Transverse colon (tissue), 4 donors: ENCODE results near the gene SLC13A3. TPM values are rescaled to one million over a fixed set of nuclear protein-coding genes. Genes with fewer than 3 reads are reported as not detected.

Experiments
- DNase-seq: peaks from one replicate; pipeline ENCODE4 v3.0.0-alpha.2; 2019
- H3K27ac ChIP-seq, 4 donors: fragments of 200-600 bp; sonication (generic); 2 replicates each; pipeline ENCODE4 v1.5.1; 2016 to 2018; ENCODE audit warnings: inconsistent platforms in 4 of 4
- H3K27me3 ChIP-seq: fragments of 200-600 bp; sonication (generic); 2 replicates; pipeline ENCODE4 v1.5.1; 2017; ENCODE audit warnings: inconsistent platforms
- H3K36me3 ChIP-seq, 4 donors: fragments of 200-600 bp; sonication (generic); 2 replicates each; pipeline ENCODE4 v1.5.1; 2017 to 2019; ENCODE audit warnings: inconsistent platforms in 4 of 4
- H3K4me1 ChIP-seq, 4 donors: fragments of 200-600 bp; sonication (generic); 2 replicates each; pipeline ENCODE4 v1.5.1; 2017 to 2020; ENCODE audit warnings: inconsistent platforms in 4 of 4
- H3K4me3 ChIP-seq, 4 donors: fragments of 200-600 bp; sonication (generic); 1 replicate in 1 of 4; 2 replicates in 3 of 4; pipeline versions ENCODE4 v1.5.1 to v1.6.1; 2017 to 2019; ENCODE audit warnings: inconsistent platforms in 4 of 4
- H3K9me3 ChIP-seq, 2 donors: fragments of 200-600 bp; sonication (generic); 2 replicates each; pipeline ENCODE4 v1.5.1; 2017 to 2019; ENCODE audit warnings: inconsistent platforms in 2 of 2
- EP300 ChIP-seq: sonication (generic); formaldehyde crosslinking; IDR thresholded peaks from one replicate; pipeline ENCODE4 v1.6.1; 2017; ENCODE audit warnings: antibody characterized with exemption, low read depth
- POLR2A ChIP-seq: fragments of 450-650 bp; IDR thresholded peaks from one replicate; pipeline ENCODE4 v1.6.1; 2016; ENCODE audit warnings: antibody characterized with exemption, mild to moderate bottlenecking, moderate library complexity
- POLR2AphosphoS5 ChIP-seq, 3 donors: sonication (generic); formaldehyde crosslinking; IDR thresholded peaks; one replicate each; pipeline ENCODE4 v1.6.1; 2016; ENCODE audit warnings: antibody characterized with exemption in 3 of 3
- WGBS, 2 donors: methylation state at CpG; one replicate each; pipeline ENCODE4 v1.1.5; 2018; ENCODE audit warnings: low coverage in 1 of 2; 5-methylcytosine and 5-hydroxymethylcytosine counted together
- in situ Hi-C, 4 donors: fragments of 200-750 bp; cut with MboI; loops; one replicate each; pipeline versions ENCODE4 v1.15.0 to v1.15.1; 2017; ENCODE audit warnings: low sequenced_read_pairs in 3 of 4, low pct_ligation_motif_present in 1 of 4, low pct_unique_long_range_greater_than_20kb in 1 of 4
- intact Hi-C: fragments of 100-400 bp; cut with DNase I; formaldehyde crosslinking; loops from one replicate; pipeline ENCODE4 v1.15.1; 2023; ENCODE audit warnings: low total_unique reads
- total RNA-seq, 4 donors: library from RNA; depleted of rRNA; stranded (reverse); fragments of >200 nt; gene quantifications; one replicate each; pipeline ENCODE4 v1.1.0, GENCODE V29; 2016
- TF ChIP-seq, protein P1 (sequence below), 5 experiments: fragments of 200-600 bp in 3 of 5; fragments of 450-650 bp in 2 of 5; sonication (generic) in 3 of 5; IDR thresholded peaks; 1 replicate in 2 of 5; 2 replicates in 3 of 5; pipeline ENCODE4 v1.5.1; 2016 to 2017; ENCODE audit warnings: antibody characterized with exemption in 5 of 5, inconsistent platforms in 3 of 5, mild to moderate bottlenecking in 2 of 5, moderate library complexity in 1 of 5

SLC13A3 gene
- total RNA-seq, 4 donors from 2014 or later, result 0.14 to 0.48 TPM; not detected in 2

- TF ChIP-seq EP300, result no peak
- TF ChIP-seq POLR2AphosphoS5 (IDR thresholded peaks at IDR 0.05), result no peak
- TF ChIP-seq, protein P1, sequence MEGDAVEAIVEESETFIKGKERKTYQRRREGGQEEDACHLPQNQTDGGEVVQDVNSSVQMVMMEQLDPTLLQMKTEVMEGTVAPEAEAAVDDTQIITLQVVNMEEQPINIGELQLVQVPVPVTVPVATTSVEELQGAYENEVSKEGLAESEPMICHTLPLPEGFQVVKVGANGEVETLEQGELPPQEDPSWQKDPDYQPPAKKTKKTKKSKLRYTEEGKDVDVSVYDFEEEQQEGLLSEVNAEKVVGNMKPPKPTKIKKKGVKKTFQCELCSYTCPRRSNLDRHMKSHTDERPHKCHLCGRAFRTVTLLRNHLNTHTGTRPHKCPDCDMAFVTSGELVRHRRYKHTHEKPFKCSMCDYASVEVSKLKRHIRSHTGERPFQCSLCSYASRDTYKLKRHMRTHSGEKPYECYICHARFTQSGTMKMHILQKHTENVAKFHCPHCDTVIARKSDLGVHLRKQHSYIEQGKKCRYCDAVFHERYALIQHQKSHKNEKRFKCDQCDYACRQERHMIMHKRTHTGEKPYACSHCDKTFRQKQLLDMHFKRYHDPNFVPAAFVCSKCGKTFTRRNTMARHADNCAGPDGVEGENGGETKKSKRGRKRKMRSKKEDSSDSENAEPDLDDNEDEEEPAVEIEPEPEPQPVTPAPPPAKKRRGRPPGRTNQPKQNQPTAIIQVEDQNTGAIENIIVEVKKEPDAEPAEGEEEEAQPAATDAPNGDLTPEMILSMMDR (IDR thresholded peaks at IDR 0.05), result no peak
- no peak for TF ChIP-seq POLR2A
- in situ Hi-C loops, result no loop called here
- H3K4me1 ChIP-seq, result peaks cover 0 to 7% (median 5%) of the 10 kb centered on the region in 4 donors
- H3K4me3 ChIP-seq, result no peak overlapping the region
- no peak overlapping the region for H3K27ac ChIP-seq
- H3K9me3 ChIP-seq, result no peaks in the 10 kb centered on the region
- DNase-seq, result no peak
- no peaks in the 10 kb centered on the region for H3K27me3 ChIP-seq
- no peaks in the 10 kb centered on the region for H3K36me3 ChIP-seq
- WGBS, 2 donors, result 70 to 78% methylated on average over 5 of the region's 5 CpGs
- intact Hi-C loops, result no loop called here
Measured at GRCh38 chr20:46570956-46571355, 80.3 kb downstream of the SLC13A3 start.

DNA sequence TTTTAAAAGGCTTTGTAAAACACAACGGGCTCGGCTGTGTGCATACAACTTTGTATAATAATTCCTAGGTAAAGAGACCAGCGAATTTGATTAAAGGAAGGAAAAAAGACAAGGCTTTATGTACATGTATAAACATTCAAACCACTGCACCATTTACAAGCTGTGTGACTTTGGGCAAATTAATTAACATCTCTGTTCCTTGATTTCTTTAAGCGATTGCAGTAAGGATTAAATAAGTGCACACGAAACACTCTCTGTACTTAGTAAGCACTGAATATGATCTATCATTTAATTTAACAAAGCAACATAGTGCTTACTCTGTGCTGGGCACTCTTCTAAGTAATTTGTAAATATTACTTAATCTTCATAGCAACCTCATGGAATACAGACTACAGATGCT is 81.3 kb downstream of the SLC13A3 start:
- TF ChIP-seq EP300, result no peak
- intact Hi-C loops (no loop called here), in situ Hi-C loops (no loop called here)
- WGBS, 2 donors, result 83 to 88% methylated on average over 4 to 5 of the region's 5 CpGs
- H3K9me3 ChIP-seq, result no peaks in the 10 kb centered on the region
- H3K27ac ChIP-seq, result no peak overlapping the region
- H3K27me3 ChIP-seq, result no peaks in the 10 kb centered on the region
- H3K4me1 ChIP-seq, result peaks cover 0 to 7% (median 5%) of the 10 kb centered on the region in 4 donors
- DNase-seq, result no peak
- no peak overlapping the region for H3K4me3 ChIP-seq
- H3K36me3 ChIP-seq, result no peaks in the 10 kb centered on the region

DNA sequence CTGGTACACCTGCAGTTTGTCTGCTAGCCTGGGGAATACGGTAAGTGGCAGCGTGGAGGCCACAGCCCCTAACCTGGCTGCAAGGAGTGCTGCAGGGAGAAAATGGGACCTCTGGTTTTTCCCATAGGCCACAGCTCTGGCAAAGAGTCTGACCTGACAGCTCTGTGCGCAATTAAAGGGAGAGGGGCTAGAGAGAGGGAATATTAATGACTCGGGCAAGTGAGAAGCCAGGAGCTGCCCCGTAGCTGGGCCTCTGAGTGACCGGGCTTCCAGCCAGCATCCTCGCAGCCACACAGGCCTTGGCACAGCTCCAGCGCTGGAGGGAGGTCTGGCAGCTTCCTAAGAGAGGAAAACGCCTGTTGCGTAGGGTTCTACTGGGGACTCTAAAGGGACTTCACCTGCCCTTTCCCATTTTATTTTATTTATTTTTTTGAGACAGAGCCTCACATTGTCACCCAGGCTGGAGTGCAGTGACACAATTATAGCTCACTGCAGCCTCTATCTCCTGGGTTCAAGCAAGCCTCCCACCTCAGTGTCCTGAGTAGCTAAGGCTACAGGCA is 82.6 kb downstream of the SLC13A3 start:
- 18% methylated on average over 10 of the region's 10 CpGs; no CpG with 5 or more reads in 1 of the 2 donors for WGBS, 2 donors
- TF ChIP-seq EP300, result no peak
- no peak for TF ChIP-seq POLR2A
- TF ChIP-seq POLR2AphosphoS5 (IDR thresholded peaks at IDR 0.05), result no peak
- TF ChIP-seq, protein P1 (IDR thresholded peaks at IDR 0.05), result no peak
- intact Hi-C loops (no loop called here), in situ Hi-C loops (no loop called here)
- H3K27me3 ChIP-seq, result peaks cover 3% of the 10 kb centered on the region
- no peaks in the 10 kb centered on the region for H3K9me3 ChIP-seq
- DNase-seq, result peak; percentile 69
- H3K36me3 ChIP-seq, result no peaks in the 10 kb centered on the region
- H3K4me3 ChIP-seq, result no peak overlapping the region
- peaks cover 0 to 7% (median 5%) of the 10 kb centered on the region in 4 donors for H3K4me1 ChIP-seq
- no peak overlapping the region for H3K27ac ChIP-seq

DNA sequence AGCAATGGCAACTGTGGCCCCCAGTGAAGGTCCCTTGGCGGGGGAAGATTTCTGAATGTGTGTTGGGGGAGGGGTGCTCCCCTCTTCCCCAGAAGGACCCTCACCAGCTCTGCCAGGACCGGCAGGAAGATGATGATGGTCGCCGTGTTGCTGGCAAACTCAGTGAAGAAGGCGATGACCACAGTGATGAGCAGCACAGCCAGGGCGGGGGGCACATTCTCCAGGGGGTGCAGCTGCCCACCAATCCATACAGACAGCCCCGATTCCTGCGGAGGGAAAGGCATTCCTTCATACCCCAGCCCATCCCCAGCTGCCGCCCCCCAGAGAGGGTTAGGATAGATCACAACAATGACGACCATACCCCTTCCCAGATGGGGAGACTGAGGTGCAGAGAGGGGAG is 85.1 kb downstream of the SLC13A3 start:
- Histone ChIP-seq H3K27ac (no peak overlapping the region), H3K9me3 (no peaks in the 10 kb centered on the region), H3K4me3 (no peak overlapping the region), H3K36me3 (no peaks in the 10 kb centered on the region), H3K4me1 (peaks cover 0 to 17% (median 7%) of the 10 kb centered on the region in 4 donors), H3K27me3 (peaks cover 3% of the 10 kb centered on the region)
- WGBS, 2 donors, result 79 to 100% methylated on average over 1 to 7 of the region's 10 CpGs
- TF ChIP-seq POLR2AphosphoS5 (IDR thresholded peaks at IDR 0.05) (no peak), EP300 (no peak), POLR2A (no peak)
- TF ChIP-seq, protein P1 (IDR thresholded peaks at IDR 0.05), result no peak
- intact Hi-C loops, result no loop called here
- in situ Hi-C loops, result no loop called here
- no peak for DNase-seq
